Stimulated activated CD4-positive, alpha-beta T cell treated with anti-CD3 and anti-CD28 coated beads, Interleukin-15, amount 100 ng/mL, for 24 hours (primary cell): ENCODE data around the gene ACTL8.
A peak's percentile ranks its signal among the peaks of the same experiment; 100 is the strongest.
"Not testable (repeated sequence)": the region's sequence is repeated elsewhere in the genome, so short reads cannot be mapped to it uniquely, and the experiment has no call there.

Experiments
- DNase-seq: peaks from one replicate; pipeline ENCODE4 v3.0.0-alpha.2; 2020

The ACTL8 gene

GRCh38 chr1:17735793-17736192 is 19.3 kb upstream of the ACTL8 start:
- DNase-seq, result no peak

DNA sequence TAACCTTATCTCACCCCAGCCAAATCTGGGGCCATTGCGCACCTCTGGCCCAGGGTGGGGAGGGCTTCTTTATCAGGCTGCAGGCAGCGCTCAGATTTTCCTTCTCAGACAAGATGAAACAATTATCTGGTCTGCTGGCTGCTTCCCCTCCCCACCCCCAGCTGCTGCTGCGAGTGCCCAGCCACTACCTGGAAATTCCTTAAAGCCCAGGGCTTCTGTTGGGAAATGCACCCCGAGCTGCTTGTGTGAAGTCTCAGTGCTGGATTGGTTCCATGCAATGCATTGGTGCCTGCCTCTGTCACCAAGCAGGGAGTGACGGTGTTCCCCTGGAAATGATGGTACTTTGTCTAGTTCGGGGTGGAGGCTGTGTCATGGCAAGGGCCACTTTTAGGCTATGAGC is 18.5 kb upstream of the ACTL8 start:
- DNase-seq, result no peak

DNA sequence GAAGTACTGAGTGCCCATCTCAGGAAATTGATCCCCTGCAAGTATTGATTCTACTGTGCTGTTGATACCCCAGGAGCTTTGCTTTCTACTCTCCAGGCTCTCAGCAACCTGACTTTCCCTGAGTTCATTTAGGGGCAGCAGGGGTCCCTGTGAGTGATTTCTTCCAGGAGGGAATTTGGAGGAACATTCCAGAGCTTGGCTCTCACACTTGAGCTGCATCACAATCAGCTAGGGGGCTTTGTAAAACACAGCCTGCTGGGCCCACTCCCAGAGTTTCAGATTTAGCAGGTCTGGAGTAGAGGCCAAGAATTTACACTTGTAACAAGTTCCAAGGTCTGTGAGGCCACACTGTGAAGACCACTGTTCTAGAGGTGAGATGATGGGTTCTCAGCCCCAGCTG is 16.1 kb upstream of the ACTL8 start:
- DNase-seq, result no peak

DNA sequence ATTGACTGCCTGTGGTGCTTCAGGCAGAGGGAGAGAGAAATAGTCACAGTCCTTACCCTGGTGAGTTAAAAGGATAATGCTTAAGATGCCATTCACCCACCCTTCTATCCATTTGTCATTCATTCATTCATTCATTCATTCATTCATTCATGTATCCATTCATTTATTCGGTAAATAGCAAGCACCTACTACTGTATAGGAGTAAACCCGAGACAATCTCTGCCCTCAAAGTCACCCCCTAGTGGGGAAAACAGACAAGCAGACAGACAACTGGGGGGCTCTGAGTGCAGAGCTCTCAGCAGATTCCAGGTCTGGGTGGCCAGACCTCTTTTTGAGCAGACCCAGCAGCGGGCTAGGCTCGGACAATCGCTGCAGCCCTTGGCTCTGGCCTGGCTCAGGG is 14.1 kb upstream of the ACTL8 start:
- no peak for DNase-seq

DNA sequence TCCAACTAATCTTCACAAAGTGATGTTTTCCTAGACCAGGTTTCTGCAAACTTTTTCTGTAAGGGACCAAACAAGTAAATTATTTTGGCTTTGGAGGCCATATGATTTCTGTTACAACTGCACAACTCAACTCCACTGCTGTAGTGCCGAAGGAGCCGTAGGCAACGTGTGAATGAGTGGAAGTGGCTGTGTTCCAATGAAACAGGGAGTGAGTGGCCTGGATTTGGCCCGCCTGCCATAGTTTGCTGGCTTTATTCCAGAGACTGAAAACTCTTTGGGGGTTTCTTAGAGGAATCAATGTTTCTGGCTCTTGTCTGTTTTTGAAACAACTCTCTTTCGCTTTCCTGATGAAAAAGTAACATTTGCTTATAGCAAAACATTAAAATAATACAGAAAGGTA is 12.6 kb upstream of the ACTL8 start:
- DNase-seq, result no peak

GRCh38 chr1:17743008-17743647 is 12.0 kb upstream of the ACTL8 start:
- DNase-seq, result no peak

DNA sequence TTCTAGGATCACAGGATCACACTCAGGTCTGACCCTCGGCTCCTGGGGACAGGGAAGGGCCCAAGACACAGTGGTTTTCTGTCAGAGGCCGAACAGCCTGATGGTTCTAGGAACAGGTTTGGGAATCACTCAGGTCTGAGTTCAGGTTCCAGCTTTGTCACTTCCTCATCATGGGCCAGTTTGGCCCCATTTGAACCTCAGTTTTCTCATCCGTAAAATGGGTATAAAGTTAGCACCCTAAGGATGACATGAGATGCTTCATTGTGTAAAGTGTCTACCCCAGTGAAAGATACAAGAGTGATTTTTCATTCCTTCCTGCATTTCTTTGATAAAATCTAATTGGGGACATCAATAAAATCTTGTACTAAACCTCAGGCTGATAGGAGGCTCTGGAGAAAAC is 11.2 kb upstream of the ACTL8 start:
- no peak for DNase-seq

DNA sequence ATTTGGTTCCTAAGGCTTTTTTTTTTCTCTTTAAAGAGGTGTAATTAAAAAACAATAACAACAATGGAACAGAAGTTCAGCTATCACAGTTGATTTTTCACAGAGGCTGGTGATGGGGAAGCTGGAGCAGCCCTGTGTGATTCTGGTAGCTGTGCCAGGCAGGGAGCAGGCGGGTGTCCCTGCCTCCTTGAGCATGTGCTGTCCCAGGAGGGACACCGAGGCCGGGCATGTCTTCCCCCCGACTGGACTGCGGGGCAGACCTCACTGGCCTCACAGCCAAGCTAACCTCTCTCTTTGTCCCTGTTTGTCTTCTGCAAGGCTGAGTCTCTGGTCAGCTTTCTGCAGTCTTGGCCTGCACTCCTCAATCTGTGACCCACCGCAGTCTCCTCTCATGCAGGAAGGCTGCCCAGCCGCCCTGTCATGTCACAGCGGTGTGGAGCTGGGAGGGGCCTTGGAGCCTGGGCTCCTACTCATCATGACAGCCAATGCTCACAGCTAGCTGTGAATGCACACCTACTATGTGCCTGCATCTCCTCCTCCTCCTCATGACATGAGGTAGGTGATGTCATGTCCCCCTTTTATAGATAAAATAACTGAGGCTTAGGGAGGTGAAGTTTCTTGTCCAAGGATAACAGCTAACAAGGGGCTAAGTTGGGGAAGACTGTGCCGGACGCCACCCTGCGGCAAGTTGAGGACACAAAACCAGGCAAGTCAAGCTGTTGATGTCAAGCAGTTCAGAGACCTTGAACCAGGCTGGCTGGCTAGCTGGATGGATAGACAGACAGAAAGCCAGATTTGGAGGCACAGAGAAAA is 10.3 kb upstream of the ACTL8 start:
- no peak for DNase-seq

GRCh38 chr1:17745479-17745955 is 9.6 kb upstream of the ACTL8 start:
- DNase-seq, result no peak

GRCh38 chr1:17746281-17746680 is 8.9 kb upstream of the ACTL8 start:
- DNase-seq, result not testable (repeated sequence)

DNA sequence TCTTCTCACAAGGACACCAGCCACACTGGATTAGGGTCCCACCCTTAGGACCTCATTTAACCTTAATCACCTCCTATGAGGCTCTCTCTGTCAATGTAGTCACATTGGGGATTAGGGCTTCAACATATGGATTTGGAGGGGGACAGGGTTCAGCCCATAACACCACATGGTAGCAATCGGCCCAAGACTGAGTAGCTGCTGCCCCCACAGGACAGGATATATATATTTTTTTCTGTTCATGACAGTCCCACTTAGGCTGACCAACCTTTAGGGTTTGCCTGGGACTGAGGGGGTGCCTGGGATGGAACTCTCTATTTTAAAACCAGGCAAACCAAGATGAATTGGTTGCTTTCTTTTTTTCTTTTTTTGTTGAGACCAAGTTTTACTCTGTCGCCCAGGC is 8.2 kb upstream of the ACTL8 start:
- DNase-seq, result no peak

- DNase-seq, result no peak
Measured at GRCh38 chr1:17750333-17750732, 4.8 kb upstream of the ACTL8 start.

- no peak for DNase-seq
Measured at GRCh38 chr1:17752356-17752755, 2.8 kb upstream of the ACTL8 start.

DNA sequence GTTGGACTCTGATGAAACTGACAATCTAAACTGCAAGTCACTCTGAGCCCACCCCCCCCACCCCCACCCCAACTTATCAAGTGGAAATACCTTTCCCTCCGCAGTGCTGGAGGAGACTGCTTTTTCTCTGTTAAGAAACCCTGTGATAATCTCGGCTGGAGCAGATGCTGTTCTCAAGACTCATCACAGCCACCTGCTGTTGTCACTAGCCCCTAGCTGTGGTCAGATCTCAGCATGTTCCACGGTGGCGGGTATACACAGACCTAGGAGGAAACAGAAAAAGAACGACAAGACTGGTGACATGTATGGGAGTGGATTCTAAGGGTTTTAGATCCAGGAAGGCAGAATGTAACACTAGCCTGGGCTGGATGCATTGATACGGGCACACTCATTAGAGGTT is 2.3 kb downstream of the ACTL8 start:
- DNase-seq, result no peak

DNA sequence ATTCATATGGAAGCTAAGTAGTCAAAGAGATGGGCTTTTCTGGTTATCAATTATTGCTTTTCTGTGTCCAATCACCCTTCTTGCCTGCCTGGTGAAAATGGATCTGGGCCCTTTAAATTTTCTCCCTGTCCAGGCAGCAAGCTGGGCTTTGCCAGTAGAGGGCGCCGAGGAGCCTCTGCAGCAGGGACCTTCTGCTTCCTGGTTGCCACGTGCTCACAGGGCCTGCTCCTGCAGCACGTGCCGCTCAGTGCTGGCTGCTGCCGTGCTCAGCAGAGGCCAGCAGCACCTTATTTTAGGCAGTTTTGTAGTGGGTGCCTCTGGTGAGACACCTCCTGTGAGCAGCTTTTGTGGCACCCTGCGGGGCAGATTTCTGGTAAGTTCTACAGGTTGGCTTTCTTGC is 4.0 kb downstream of the ACTL8 start:
- DNase-seq, result peak; percentile 51

GRCh38 chr1:17762313-17762712 is 7.2 kb downstream of the ACTL8 start:
- no peak for DNase-seq

DNA sequence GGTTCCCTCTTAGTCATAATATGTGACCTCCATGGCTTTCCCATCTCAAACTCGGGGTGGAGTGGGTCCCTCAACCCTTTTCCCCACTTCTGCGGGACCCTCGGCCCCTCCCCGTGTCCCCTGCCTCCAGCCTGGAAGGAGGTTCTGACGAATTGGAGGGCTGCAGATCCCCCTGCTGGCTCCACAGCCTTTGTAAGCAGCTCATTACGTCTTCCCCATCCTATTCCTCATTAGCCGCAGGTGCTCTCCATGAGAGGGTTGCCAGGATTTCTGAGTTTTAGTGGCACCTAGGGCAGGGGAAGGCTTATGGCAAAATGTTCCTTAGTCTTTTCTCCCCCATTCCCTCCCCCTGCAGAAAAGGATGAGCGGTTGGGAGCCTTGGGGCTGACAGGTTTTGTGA is 8.3 kb downstream of the ACTL8 start:
- no peak for DNase-seq

DNA sequence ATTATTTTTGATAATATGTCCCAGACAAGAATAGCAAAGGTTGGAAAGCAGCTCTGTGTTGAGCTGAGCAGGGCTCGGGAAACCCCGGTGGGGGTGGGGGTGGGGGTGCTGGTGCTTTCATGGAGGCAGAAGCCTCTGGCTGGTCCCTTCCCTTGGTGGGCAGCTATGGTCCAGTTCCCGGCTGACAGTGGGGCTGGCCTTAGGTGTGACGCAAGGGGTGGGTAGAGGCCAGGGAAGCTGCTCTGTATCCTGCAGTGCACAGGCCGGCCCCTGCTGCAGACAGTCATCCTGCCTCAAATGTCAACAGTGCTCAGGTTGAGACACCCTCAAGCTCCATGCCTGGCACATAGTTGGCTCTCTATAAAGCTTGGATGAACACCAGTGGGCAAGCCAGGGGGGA is 8.9 kb downstream of the ACTL8 start:
- no peak for DNase-seq

GRCh38 chr1:17764591-17764990 is 9.5 kb downstream of the ACTL8 start:
- DNase-seq, result no peak

DNA sequence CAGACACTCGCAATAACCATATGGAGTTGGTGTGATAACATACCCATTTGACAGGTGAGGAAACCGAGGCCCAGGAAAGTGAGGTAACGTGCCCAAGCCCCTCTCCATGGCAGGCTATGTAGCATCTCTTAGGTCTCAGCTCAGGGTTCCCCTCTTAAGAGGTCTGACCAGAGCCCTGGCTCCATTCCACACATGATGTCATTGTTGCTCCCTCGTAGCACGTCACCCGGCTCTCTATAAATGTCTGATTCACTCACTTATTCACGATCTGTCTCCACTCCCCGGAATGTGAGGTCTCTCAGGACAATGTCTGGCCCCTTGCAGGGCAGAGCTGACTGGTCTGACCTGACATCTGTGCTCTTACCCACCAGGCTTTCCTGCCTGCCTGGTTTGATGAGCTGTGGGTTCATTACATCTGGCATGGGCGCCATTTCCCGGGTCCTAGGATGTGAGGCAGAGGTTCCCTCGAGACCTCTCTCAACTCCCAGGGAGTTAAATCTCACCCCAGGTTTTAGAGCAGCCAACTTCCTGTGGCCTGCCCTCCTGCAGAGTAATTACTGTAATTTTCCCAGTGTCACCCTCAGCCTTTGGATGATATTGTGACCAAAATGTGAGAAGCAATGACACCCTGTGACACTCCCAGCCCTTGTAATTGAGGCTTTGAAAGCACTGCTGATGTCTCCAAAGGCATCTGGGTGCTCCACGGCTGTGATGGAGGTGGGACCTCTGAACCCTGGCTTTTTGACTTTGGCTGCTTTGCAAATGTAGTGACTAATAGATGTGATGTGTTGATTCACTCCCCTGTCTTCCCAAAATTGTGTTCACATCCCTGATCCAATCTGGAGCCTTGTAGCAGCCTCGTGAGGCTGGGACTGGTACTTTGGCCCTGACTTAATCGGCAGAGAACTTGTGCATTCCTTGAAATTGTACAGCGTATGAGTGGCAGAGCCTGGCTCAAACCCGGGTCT is 10.6 kb downstream of the ACTL8 start:
- no peak for DNase-seq

DNA sequence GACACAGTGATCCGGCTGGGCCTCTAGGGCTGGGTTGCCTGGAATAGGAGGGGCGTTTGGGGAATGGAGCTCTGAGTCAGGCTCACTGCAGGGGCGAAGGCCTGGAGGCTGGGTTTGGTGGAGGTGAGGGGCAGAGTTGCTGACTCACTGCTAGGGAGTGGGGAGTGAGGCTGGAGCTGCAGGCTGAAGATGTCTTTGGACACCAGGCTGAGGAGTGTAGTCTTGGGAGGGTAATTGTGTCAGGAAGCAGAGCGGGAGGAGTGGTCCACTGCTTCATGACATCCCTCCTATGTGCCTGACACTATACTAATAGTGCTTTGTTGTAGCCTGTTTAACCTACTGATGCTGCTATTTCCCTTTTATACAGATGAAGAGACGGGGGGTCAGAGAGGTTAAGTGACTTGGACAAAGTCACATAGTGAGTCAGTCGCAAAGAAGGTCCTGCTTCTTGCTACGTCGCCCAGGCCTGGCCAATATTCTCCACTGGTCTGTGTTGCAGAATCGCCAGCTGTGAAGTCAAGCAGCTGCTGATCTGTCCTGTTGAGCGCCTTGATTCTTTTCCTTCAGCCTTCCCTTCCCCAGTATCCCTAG is 13.6 kb downstream of the ACTL8 start:
- no peak for DNase-seq

GRCh38 chr1:17770983-17771382 is 15.8 kb downstream of the ACTL8 start:
- no peak for DNase-seq

DNA sequence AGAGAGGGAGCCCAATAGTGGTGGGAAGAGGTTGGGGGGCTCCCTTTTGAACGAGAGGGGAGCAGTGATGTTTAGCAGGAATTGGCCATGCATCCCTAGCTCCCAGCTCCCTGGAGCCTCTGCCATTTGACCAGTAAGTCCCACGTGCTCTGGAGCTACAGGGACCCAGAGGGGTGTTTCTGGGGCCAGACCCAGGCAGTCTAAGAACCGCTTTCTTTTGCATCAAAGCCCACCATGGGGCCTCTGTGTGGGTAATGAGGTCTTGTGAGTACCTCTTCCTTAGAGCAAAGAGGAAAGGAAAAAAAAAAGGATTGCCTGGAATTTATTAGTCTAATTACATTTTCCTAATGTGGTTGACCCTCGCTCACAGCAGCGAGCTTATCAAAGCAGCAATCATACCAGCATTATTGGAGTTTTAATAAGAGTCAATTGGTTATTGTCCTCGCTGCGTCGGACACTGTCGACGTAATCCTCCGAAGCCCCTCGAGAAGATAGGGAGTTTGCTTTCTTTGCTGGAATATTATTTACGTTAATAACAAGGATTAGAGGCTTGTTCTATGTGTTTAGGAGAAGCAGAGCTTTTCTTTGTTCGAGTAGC is 17.6 kb downstream of the ACTL8 start:
- no peak for DNase-seq
